Colonic mucosa (tissue), 4 donors: ENCODE measurements around the gene C12orf56. TPM values are rescaled to one million over a fixed set of nuclear protein-coding genes. Genes with fewer than 3 reads are reported as not detected.
"Not testable (repeated sequence)": the region's sequence is repeated elsewhere in the genome, so short reads cannot be mapped to it uniquely, and the experiment has no call there.

ENCODE experiments used
- DNase-seq: peaks from one replicate; pipeline ENCODE4 v3.0.0-alpha.2; 2020
- H3K27ac ChIP-seq: fragments of 200-600 bp; one replicate; pipeline ENCODE4 v1.8.0; 2021
- H3K27me3 ChIP-seq: fragments of 200-600 bp; one replicate; pipeline ENCODE4 v1.8.0; 2021
- H3K36me3 ChIP-seq: fragments of 200-600 bp; one replicate; pipeline ENCODE4 v1.8.0; 2021
- H3K4me1 ChIP-seq: fragments of 200-600 bp; one replicate; pipeline ENCODE4 v1.8.0; 2021; ENCODE audit warnings: mild to moderate bottlenecking
- H3K4me3 ChIP-seq: fragments of 200-600 bp; one replicate; pipeline ENCODE4 v1.8.0; 2021
- H3K9ac ChIP-seq, 2 donors: one replicate each; pipeline ENCODE4 v1.7.0; 2013; ENCODE audit warnings: control low read depth in 2 of 2, low read depth in 2 of 2, low read length in 2 of 2
- H3K9me3 ChIP-seq: fragments of 200-600 bp; one replicate; pipeline ENCODE4 v1.8.0; 2021
- intact Hi-C: fragments of 100-400 bp; cut with DNase I; formaldehyde crosslinking; loops from one replicate; pipeline ENCODE4 v1.14.1; 2022
- total RNA-seq, 2 donors: library from RNA; stranded (reverse); fragmentation: NEBNext Ultra II Directional in 1 of 2; extraction: Animal tissue kit (Norgen Biotek cat#: 25700) in 1 of 2; gene quantifications; one replicate each; pipeline ENCODE4 v1.2.1, GENCODE V29; 2021
- TF ChIP-seq, protein P1 (sequence below): fragments of 200-600 bp; IDR thresholded peaks from one replicate; pipeline ENCODE4 v1.8.0; 2022; ENCODE audit warnings: antibody characterized with exemption, mild to moderate bottlenecking
- donor health status: healthy.
- donor health status: DM: no; HTN: no; CAD: no.
- donor health status: DM: no; HTN: no; CAD: no.

Gene C12orf56
- total RNA-seq, 2 donors from 2014 or later, result 0.74 to 0.77 TPM

GRCh38 chr12:64220046-64220445 is 170.5 kb downstream of the C12orf56 start:
- H3K9ac ChIP-seq, result no peak overlapping the region
- H3K27me3 ChIP-seq, result no peaks in the 10 kb centered on the region
- H3K27ac ChIP-seq, result no peak overlapping the region
- DNase-seq, result no peak
- H3K9me3 ChIP-seq, result no peaks in the 10 kb centered on the region
- no peaks in the 10 kb centered on the region for H3K36me3 ChIP-seq
- H3K4me3 ChIP-seq, result no peak overlapping the region
- TF ChIP-seq, protein P1, sequence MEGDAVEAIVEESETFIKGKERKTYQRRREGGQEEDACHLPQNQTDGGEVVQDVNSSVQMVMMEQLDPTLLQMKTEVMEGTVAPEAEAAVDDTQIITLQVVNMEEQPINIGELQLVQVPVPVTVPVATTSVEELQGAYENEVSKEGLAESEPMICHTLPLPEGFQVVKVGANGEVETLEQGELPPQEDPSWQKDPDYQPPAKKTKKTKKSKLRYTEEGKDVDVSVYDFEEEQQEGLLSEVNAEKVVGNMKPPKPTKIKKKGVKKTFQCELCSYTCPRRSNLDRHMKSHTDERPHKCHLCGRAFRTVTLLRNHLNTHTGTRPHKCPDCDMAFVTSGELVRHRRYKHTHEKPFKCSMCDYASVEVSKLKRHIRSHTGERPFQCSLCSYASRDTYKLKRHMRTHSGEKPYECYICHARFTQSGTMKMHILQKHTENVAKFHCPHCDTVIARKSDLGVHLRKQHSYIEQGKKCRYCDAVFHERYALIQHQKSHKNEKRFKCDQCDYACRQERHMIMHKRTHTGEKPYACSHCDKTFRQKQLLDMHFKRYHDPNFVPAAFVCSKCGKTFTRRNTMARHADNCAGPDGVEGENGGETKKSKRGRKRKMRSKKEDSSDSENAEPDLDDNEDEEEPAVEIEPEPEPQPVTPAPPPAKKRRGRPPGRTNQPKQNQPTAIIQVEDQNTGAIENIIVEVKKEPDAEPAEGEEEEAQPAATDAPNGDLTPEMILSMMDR, result no peak
- H3K4me1 ChIP-seq, result peaks cover 4% of the 10 kb centered on the region
- intact Hi-C loops, result no loop called here

DNA sequence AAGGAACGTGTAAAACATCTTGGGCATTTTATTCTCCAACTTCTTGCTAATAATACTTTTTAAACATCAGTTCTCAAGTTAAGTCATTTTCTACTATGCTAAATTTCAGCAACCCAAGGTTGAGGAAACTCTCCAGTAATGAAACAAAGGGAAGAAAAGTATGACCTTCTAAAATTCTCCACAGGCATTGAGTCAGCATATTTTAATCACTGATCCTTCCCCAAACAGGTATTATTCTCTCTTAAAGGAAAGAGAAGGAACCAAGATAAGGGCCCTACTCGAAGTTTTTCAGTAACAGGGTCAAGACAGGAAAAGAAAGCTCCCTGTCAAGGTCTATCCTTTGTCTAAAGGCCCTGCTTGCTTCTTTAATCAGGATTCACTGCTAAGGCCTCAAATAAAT is 171.4 kb downstream of the C12orf56 start:
- TF ChIP-seq, protein P1, result no peak
- H3K4me1 ChIP-seq, result peaks cover 4% of the 10 kb centered on the region
- no peak overlapping the region for H3K27ac ChIP-seq
- no peaks in the 10 kb centered on the region for H3K27me3 ChIP-seq
- H3K36me3 ChIP-seq, result no peaks in the 10 kb centered on the region
- H3K4me3 ChIP-seq, result no peak overlapping the region
- no peak overlapping the region for H3K9ac ChIP-seq
- no peaks in the 10 kb centered on the region for H3K9me3 ChIP-seq
- intact Hi-C loops, result no loop called here
- no peak for DNase-seq

GRCh38 chr12:64218597-64218996 is 172.0 kb downstream of the C12orf56 start:
- no peaks in the 10 kb centered on the region for H3K27me3 ChIP-seq
- H3K4me1 ChIP-seq, result peaks cover 4% of the 10 kb centered on the region
- DNase-seq, result no peak
- H3K36me3 ChIP-seq, result no peaks in the 10 kb centered on the region
- H3K4me3 ChIP-seq, result no peak overlapping the region
- intact Hi-C loops, result no loop called here
- no peaks in the 10 kb centered on the region for H3K9me3 ChIP-seq
- TF ChIP-seq, protein P1, result no peak
- no peak overlapping the region for H3K9ac ChIP-seq
- no peak overlapping the region for H3K27ac ChIP-seq

DNA sequence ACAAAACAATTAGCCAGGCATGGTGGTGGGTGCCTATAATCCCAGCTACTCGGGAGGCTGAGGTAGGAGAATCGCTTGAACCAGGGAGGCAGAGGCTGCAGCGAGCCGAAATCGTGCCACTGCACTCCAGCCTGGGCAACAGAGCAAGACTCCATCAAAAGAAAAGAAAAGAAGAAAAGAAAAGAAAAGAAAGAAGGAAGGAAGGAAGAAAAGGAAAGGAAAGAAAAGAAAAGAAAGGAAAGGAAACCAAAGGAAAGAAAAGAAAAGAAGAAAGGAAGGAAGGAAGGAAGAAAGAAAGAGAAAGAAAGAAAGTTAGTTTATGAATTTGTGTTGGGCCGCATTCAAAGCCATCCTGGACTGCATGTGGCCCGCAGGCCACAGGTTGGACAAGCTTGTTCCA is 172.9 kb downstream of the C12orf56 start:
- H3K4me1 ChIP-seq, H3K9me3 ChIP-seq, intact Hi-C loops, H3K27ac ChIP-seq, H3K4me3 ChIP-seq, H3K27me3 ChIP-seq, H3K36me3 ChIP-seq, H3K9ac ChIP-seq, DNase-seq: not testable (repeated sequence)

DNA sequence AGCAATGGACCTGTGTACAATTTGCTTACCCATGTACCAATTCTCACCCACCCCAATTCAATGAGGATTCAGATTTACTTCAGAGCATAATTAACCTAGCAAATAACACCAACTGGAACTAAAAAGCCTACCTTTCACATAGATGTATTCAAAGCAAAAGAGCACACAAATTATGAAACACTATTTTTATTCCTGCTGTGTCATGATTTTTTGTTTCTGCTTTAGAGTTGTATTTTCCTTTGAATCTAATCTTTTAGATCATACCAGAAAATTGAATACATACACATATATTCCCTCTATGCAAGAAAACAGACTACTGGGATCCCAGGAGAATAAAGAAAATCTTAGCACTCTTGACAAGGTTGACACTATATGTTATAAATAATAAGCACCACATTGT is 174.3 kb downstream of the C12orf56 start:
- H3K36me3 ChIP-seq, result no peaks in the 10 kb centered on the region
- H3K4me1 ChIP-seq, result peaks cover under 1% of the 10 kb centered on the region
- H3K27ac ChIP-seq, result no peak overlapping the region
- intact Hi-C loops, result no loop called here
- DNase-seq, result no peak
- TF ChIP-seq, protein P1, result no peak
- H3K27me3 ChIP-seq, result no peaks in the 10 kb centered on the region
- no peaks in the 10 kb centered on the region for H3K9me3 ChIP-seq
- no peak overlapping the region for H3K4me3 ChIP-seq
- H3K9ac ChIP-seq, result no peak overlapping the region

Other genes with a start within 250 kb of the C12orf56 start
- 1 to 10 TPM; 3.4 to 5.5 TPM for gene KICS2, start 168.5 kb downstream of the C12orf56 start, total RNA-seq
- gene XPOT, start 13.6 kb upstream of the C12orf56 start, total RNA-seq, result 10 to 100 TPM; 29.8 to 51.0 TPM
- gene TBK1, start 61.4 kb upstream of the C12orf56 start, total RNA-seq, result 10 to 100 TPM; 14.8 to 21.0 TPM
- gene RASSF3, start 219.7 kb upstream of the C12orf56 start, total RNA-seq, result 10 to 100 TPM; 52.6 to 90.3 TPM